Measurements from ENCODE around the gene ZNF341.

- TF ChIP-seq GATA3 (IDR thresholded peaks at IDR 0.05; ENCODE audit: low read depth, low read length) (no peak), GATA2 (IDR thresholded peaks at IDR 0.05; ENCODE audit: low read depth, low read length) (no peak)
These were observed 8.4 kb downstream of the ZNF341 start for GRCh38 chr20:33740189-33740588.
